Measurements from ENCODE around the gene CDH1.
"Not testable (repeated sequence)": the region's sequence is repeated elsewhere in the genome, so short reads cannot be mapped to it uniquely, and the experiment has no call there.

The CDH1 gene

GRCh38 chr16:68737046-68737729 lies at the start of gene CDH1:
TSS of gene CDH1 (plus strand) at chr16:68737292. CDS start at chr16:68737416, 124 bp downstream.
- FAIRE-seq: no peak

GRCh38 chr16:68689921-68690320 lies 47.2 kb upstream of the CDH1 start:
- no peak for FAIRE-seq

- FAIRE-seq: no peak
Measured at GRCh38 chr16:68695575-68695974, 41.5 kb upstream of the CDH1 start.

- FAIRE-seq: no peak
Measured at GRCh38 chr16:68696514-68696913, 40.6 kb upstream of the CDH1 start.

GRCh38 chr16:68698091-68698490 lies 39.0 kb upstream of the CDH1 start:
- no peak for FAIRE-seq

- no peak for FAIRE-seq
Measured at GRCh38 chr16:68700120-68700519, 37.0 kb upstream of the CDH1 start.

GRCh38 chr16:68700831-68701230 lies 36.3 kb upstream of the CDH1 start:
- FAIRE-seq: no peak

GRCh38 chr16:68704232-68704867 lies 32.7 kb upstream of the CDH1 start:
- FAIRE-seq: no peak

GRCh38 chr16:68707340-68708152 lies 29.5 kb upstream of the CDH1 start:
- no peak for FAIRE-seq

GRCh38 chr16:68710211-68710610 lies 26.9 kb upstream of the CDH1 start:
- FAIRE-seq: no peak

- FAIRE-seq: no peak
Measured at GRCh38 chr16:68711421-68712139, 25.5 kb upstream of the CDH1 start.

- no peak for FAIRE-seq
Measured at GRCh38 chr16:68713361-68713760, 23.7 kb upstream of the CDH1 start.

GRCh38 chr16:68715471-68715870 lies 21.6 kb upstream of the CDH1 start:
- FAIRE-seq: no peak

- not testable (repeated sequence) for FAIRE-seq
Measured at GRCh38 chr16:68716516-68716915, 20.6 kb upstream of the CDH1 start.

GRCh38 chr16:68717684-68718083 lies 19.4 kb upstream of the CDH1 start:
- FAIRE-seq: no peak

GRCh38 chr16:68718590-68718989 lies 18.5 kb upstream of the CDH1 start:
- FAIRE-seq: no peak

GRCh38 chr16:68719993-68720489 lies 17.1 kb upstream of the CDH1 start:
- no peak for FAIRE-seq

- no peak for FAIRE-seq
Measured at GRCh38 chr16:68722119-68723024, 14.7 kb upstream of the CDH1 start.

GRCh38 chr16:68724797-68725196 lies 12.3 kb upstream of the CDH1 start:
- FAIRE-seq: no peak

GRCh38 chr16:68728523-68728922 lies 8.6 kb upstream of the CDH1 start:
- FAIRE-seq: no peak

GRCh38 chr16:68731637-68732036 lies 5.5 kb upstream of the CDH1 start:
- FAIRE-seq: no peak

Measured in endometrium (tissue), 2 donors.